Naive thymus-derived CD4-positive, alpha-beta T cell (primary cell): ENCODE data around the gene HES7. TPM values are rescaled to one million over a fixed set of nuclear protein-coding genes. Genes with fewer than 3 reads are reported as not detected.

ENCODE experiments used
- ATAC-seq: fragments of 150-1000 bp; cut with Tn5 transposase; 2 replicates; pipeline ENCODE4 v1.10.0; 2021; ENCODE audit warnings: mild to moderate bottlenecking, moderate library complexity
- CTCF ChIA-PET: fragments of 350-600 bp; sonication (Branson Sonifier 250); formaldehyde crosslinking; loops from one replicate; lab custom pipeline; 2021; ENCODE audit warnings: antibody characterized with exemption; lab: Charles Lee
- POLR2A ChIA-PET: fragments of 350-600 bp; sonication (Branson Sonifier 250); formaldehyde crosslinking; loops from one replicate; lab custom pipeline; 2021; ENCODE audit warnings: antibody characterized with exemption, inconsistent platforms; lab: Charles Lee
- DNase-seq, 9 donors: peaks; one replicate each; pipeline versions ENCODE4 v3.0.0 to v3.0.0-alpha.2; 2020 to 2022; ENCODE audit warnings: mixed read lengths in 1 of 9
- H3K27ac ChIP-seq: one replicate; pipeline ENCODE4 v1.7.0; 2013; ENCODE audit warnings: mild to moderate bottlenecking, low read depth, low read length, moderate library complexity
- H3K27me3 ChIP-seq, 2 donors: one replicate each; pipeline ENCODE4 v1.7.0; 2013; ENCODE audit warnings: low read length in 2 of 2, mild to moderate bottlenecking in 2 of 2, moderate library complexity in 2 of 2; ENCODE audit not compliant: control insufficient read depth in 2 of 2, insufficient read depth in 2 of 2
- H3K36me3 ChIP-seq, 3 experiments: 1 replicate in 2 of 3; 2 replicates in 1 of 3; pipeline ENCODE4 v1.7.0; 2013; ENCODE audit warnings: low read length in 3 of 3, mild to moderate bottlenecking in 3 of 3, moderate library complexity in 1 of 3; ENCODE audit not compliant: insufficient read depth in 3 of 3, control insufficient read depth in 2 of 3
- H3K4me1 ChIP-seq, 2 donors: one replicate each; pipeline ENCODE4 v1.7.0; 2013; ENCODE audit warnings: low read length in 2 of 2, mild to moderate bottlenecking in 2 of 2, moderate library complexity in 1 of 2; ENCODE audit not compliant: control insufficient read depth in 2 of 2, insufficient read depth in 2 of 2
- H3K4me3 ChIP-seq: 2 replicates; pipeline ENCODE4 v1.7.0; 2013; ENCODE audit warnings: mild to moderate bottlenecking, low read length
- H3K9me3 ChIP-seq, 3 experiments: 1 replicate in 2 of 3; 2 replicates in 1 of 3; pipeline ENCODE4 v1.7.0; 2013; ENCODE audit warnings: low read length in 3 of 3; ENCODE audit not compliant: control insufficient read depth in 2 of 3
- H3K27ac Mint-ChIP-seq, 9 donors: one replicate each; pipeline ENCODE4 v1.8.0; 2020 to 2022; ENCODE audit warnings: mixed read lengths in 9 of 9, mild to moderate bottlenecking in 8 of 9, moderate library complexity in 5 of 9, inconsistent platforms in 2 of 9
- H3K27me3 Mint-ChIP-seq, 5 donors: one replicate each; pipeline ENCODE4 v1.8.0; 2021 to 2022; ENCODE audit warnings: mixed read lengths in 5 of 5, mild to moderate bottlenecking in 1 of 5
- H3K36me3 Mint-ChIP-seq, 5 donors: one replicate each; pipeline ENCODE4 v1.8.0; 2020 to 2022; ENCODE audit warnings: mixed read lengths in 5 of 5, mild to moderate bottlenecking in 3 of 5, inconsistent platforms in 1 of 5
- H3K4me1 Mint-ChIP-seq, 7 donors: one replicate each; pipeline ENCODE4 v1.8.0; 2020 to 2022; ENCODE audit warnings: mixed read lengths in 7 of 7, mild to moderate bottlenecking in 3 of 7, inconsistent platforms in 1 of 7
- H3K4me3 Mint-ChIP-seq, 10 donors: one replicate each; pipeline ENCODE4 v1.8.0; 2020 to 2022; ENCODE audit warnings: mild to moderate bottlenecking in 10 of 10, mixed read lengths in 10 of 10, moderate library complexity in 6 of 10, inconsistent platforms in 2 of 10
- H3K9me3 Mint-ChIP-seq, 11 donors: one replicate each; pipeline ENCODE4 v1.8.0; 2020 to 2022; ENCODE audit warnings: mixed read lengths in 11 of 11, mild to moderate bottlenecking in 4 of 11, inconsistent platforms in 1 of 11, moderate library complexity in 1 of 11
- intact Hi-C, 2 donors: fragments of 100-400 bp; cut with micrococcal nuclease; formaldehyde crosslinking; loops; one replicate each; pipeline ENCODE4 v1.15.1; 2023
- polyA plus RNA-seq, 2 donors: library from polyadenylated mRNA; unstranded; fragments of 300-500 nt; fragmentation: Illumina TruSeq; gene quantifications; one replicate each; pipeline ENCODE4 v1.2.3, GENCODE V29; 2021
- total RNA-seq, 6 experiments: library from RNA in 5 of 6; stranded (reverse) in 5 of 6; gene quantifications; 1 replicate in 5 of 6; 2 replicates in 1 of 6; pipeline ENCODE4 v1.2.3 and lab custom pipeline; 2021 to 2026

Gene HES7
- total and polyA plus RNA-seq, 7 experiments from 2014 or later = 0.22 to 0.98 (median 0.41) TPM; not detected in 2

DNA sequence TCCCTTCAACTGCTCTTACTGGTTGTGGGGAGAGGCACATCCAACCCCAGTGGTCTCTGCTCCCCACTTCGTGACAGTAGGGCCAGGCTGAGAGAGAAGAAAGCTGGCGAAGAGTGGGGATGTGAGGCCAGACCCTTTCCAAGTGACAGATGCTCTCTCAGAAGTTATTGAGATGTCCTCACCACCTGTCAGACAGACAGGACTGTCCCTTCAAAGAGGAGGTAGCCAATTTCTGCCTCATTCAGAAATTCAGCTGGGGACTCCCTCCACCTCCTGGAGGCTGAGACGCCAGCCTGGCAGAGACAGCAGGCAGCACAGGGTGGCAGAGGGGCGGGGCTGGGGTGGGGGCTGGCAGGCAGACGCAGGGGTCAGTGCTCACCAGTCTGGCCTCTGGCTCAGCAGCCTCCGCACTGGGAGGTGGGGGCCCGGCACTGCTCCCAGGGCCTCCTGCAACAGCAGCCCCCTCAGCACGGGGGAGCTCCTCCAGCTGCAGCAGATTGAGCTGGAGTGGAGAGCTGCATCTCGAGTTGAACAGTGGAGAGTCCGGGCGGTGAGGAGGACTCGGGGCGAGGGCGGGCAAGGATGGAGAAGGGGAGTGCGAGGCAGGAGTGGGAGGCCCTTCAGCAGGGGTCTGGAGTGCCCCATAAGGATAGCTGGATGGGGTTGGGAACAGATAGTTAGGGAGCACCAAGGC is 19.1 kb upstream of the HES7 start:
- Histone ChIP-seq H3K27ac (no peak overlapping the region), H3K9me3 (no peaks in the 10 kb centered on the region), H3K36me3 (peaks cover 20 to 79% (median 27%) of the 10 kb centered on the region in 3 experiments), H3K4me3 (no peak overlapping the region), H3K4me1 (peaks cover 6 to 13% of the 10 kb centered on the region in 2 donors), H3K27me3 (no peaks in the 10 kb centered on the region)
- intact Hi-C loops = no loop called here
- CTCF ChIA-PET = interaction anchor here (0.8 to 2.3 kb wide), 2 partner anchors 15 to 83 kb away, joined by 4 read pairs; no protein-coding TSS in a partner anchor
- H3K4me1 Mint-ChIP-seq = peaks cover 0 to 16% (median 4%) of the 10 kb centered on the region in 7 donors
- DNase-seq (peak in 2 of 9 donors; percentile 4 to 23), ATAC-seq (no peak)
- peaks cover 0 to 31% (median 0%) of the 10 kb centered on the region in 11 donors for H3K9me3 Mint-ChIP-seq
- peaks cover 0 to 2% (median 0%) of the 10 kb centered on the region in 5 donors for H3K27me3 Mint-ChIP-seq
- H3K36me3 Mint-ChIP-seq = peaks cover 14 to 46% (median 14%) of the 10 kb centered on the region in 5 donors
- peak overlapping the region in 3 of 9 donors; percentile 41 to 76 (median 58) for H3K27ac Mint-ChIP-seq
- POLR2A ChIA-PET = interaction anchor here (0.5 to 6.2 kb wide), 6 partner anchors 11 to 92 kb away, joined by 3 to 65 read pairs (median 4); partner anchors contain the start of gene HES7
- peak overlapping the region in 1 of 10 donors; percentile 12 for H3K4me3 Mint-ChIP-seq

DNA sequence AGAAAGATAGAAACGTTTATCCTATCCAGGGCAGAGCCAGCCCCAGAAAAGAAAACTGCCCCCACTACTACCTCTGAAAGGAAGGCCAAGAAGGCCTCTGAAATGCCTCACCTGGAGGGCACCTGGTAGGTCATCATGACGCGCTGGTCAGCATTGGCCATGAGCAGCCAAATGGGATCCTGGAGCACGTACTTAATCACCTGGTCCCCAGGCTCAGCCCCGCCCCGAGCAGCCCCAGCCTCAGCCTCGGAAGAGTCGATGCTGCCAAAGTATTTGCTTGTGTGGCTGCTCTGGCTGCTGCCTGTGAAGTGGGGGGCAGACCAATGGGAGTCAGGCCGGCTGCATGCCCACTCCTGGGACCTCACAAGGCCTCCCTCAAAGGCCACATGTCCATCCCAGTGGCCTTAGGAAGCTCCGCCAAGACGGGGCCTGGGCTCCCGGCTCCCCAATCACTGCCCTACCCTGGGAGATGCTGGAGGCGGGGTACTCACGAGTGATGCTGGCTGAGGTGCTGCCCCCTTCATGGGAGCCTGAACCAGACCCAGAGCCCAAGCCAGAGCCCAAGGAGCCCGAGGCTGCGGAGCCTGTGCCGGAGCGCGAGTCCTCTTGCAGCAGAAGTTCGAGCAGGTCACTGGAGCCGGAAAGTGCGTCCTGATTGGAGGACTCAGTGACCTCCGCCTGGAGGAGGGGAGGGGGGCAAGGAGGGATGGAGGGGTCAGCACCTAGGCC is 18.4 kb upstream of the HES7 start:
- Histone ChIP-seq H3K36me3 (peaks cover 13 to 72% (median 20%) of the 10 kb centered on the region in 3 experiments), H3K4me1 (peaks cover 8 to 17% of the 10 kb centered on the region in 2 donors), H3K9me3 (no peaks in the 10 kb centered on the region), H3K27ac (no peak overlapping the region), H3K4me3 (no peak overlapping the region), H3K27me3 (no peaks in the 10 kb centered on the region)
- DNase-seq = peak in 4 of 9 donors; percentile 7 to 19 (median 12)
- H3K36me3 Mint-ChIP-seq = peaks cover 12 to 40% (median 14%) of the 10 kb centered on the region in 5 donors
- CTCF ChIA-PET = interaction anchor here (1.3 to 2.3 kb wide), 2 partner anchors 14 to 16 kb away, joined by 3 to 4 read pairs; no protein-coding TSS in a partner anchor
- intact Hi-C loops = no loop called here
- POLR2A ChIA-PET = interaction anchor here (1.0 to 6.2 kb wide), 7 partner anchors 10 to 105 kb away, joined by 3 to 136 read pairs (median 34); partner anchors contain the start of genes CTC1, HES7 and PER1
- H3K9me3 Mint-ChIP-seq = peaks cover 0 to 31% (median 0%) of the 10 kb centered on the region in 11 donors
- H3K27ac Mint-ChIP-seq = peak overlapping the region in 4 of 9 donors; percentile 21 to 58 (median 48)
- H3K27me3 Mint-ChIP-seq = peaks cover 0 to 2% (median 0%) of the 10 kb centered on the region in 5 donors
- no peak overlapping the region for H3K4me3 Mint-ChIP-seq
- H3K4me1 Mint-ChIP-seq = peaks cover 0 to 15% (median 4%) of the 10 kb centered on the region in 7 donors
- ATAC-seq = no peak

DNA sequence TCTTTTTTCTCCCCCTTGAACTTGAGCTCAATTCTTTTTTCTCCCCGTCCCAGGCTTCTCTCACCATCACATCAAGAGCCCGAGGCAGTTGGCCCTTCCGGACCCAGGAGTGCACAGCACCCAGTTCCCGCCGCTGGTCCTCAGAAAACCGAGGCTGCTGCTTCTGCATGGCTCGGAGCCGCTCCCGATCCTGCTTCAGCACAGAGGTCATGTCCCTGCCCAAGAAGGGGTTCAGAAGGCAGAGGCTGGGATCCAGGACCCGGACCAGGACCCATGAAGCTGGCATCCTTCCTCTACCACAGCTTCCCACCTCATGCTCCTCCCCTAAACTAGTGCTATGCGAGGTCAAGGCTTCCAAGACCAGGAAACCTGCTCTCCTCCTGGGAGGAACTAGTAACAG is 17.8 kb upstream of the HES7 start:
- intact Hi-C loops = no loop called here
- Mint-ChIP-seq H3K9me3 (peaks cover 0 to 31% (median 0%) of the 10 kb centered on the region in 11 donors), H3K4me3 (peak overlapping the region in 2 of 10 donors; percentile 13 to 15), H3K27me3 (peaks cover 0 to 4% (median 0%) of the 10 kb centered on the region in 5 donors), H3K36me3 (peaks cover 9 to 36% (median 12%) of the 10 kb centered on the region in 5 donors), H3K4me1 (peaks cover 0 to 13% (median 4%) of the 10 kb centered on the region in 7 donors), H3K27ac (peak overlapping the region in 7 of 9 donors; percentile 21 to 78 (median 56))
- ChIA-PET CTCF (interaction anchor here (0.8 to 2.3 kb wide), 3 partner anchors 14 to 19 kb away, joined by 3 to 4 read pairs (median 4); no protein-coding TSS in a partner anchor), POLR2A (interaction anchor here (1.0 to 6.2 kb wide), 8 partner anchors 11 to 105 kb away, joined by 3 to 136 read pairs (median 20); partner anchors contain the start of genes CTC1, HES7 and PER1)
- ATAC-seq = no peak
- no peak overlapping the region for H3K4me3 ChIP-seq
- H3K36me3 ChIP-seq = peaks cover 7 to 66% (median 15%) of the 10 kb centered on the region in 3 experiments
- H3K27ac ChIP-seq = no peak overlapping the region
- peaks cover 8 to 17% of the 10 kb centered on the region in 2 donors for H3K4me1 ChIP-seq
- DNase-seq = peak in 4 of 9 donors; percentile 8 to 15 (median 12)
- no peaks in the 10 kb centered on the region for H3K9me3 ChIP-seq
- H3K27me3 ChIP-seq = no peaks in the 10 kb centered on the region

GRCh38 chr17:8141045-8141444 is 17.1 kb upstream of the HES7 start:
- POLR2A ChIA-PET = interaction anchor here (1.0 to 6.2 kb wide), 9 partner anchors 8 to 106 kb away, joined by 3 to 136 read pairs (median 7); partner anchors contain the start of genes CTC1, HES7 and PER1
- CTCF ChIA-PET = interaction anchor here (0.8 to 4.0 kb wide), 9 partner anchors 10 to 160 kb away, joined by 3 to 26 read pairs (median 4); partner anchors contain the start of gene ALOXE3
- H3K4me3 Mint-ChIP-seq = peak overlapping the region in 2 of 10 donors; percentile 6 to 42

GRCh38 chr17:8140065-8141029 is 16.4 kb upstream of the HES7 start:
- Histone ChIP-seq H3K27me3 (no peaks in the 10 kb centered on the region), H3K4me1 (peaks cover 8 to 17% of the 10 kb centered on the region in 2 donors), H3K4me3 (no peak overlapping the region), H3K36me3 (peaks cover 0 to 52% (median 7%) of the 10 kb centered on the region in 3 experiments), H3K27ac (peak overlapping the region; percentile 2), H3K9me3 (no peaks in the 10 kb centered on the region)
- H3K27me3 Mint-ChIP-seq = peaks cover 0 to 8% (median 0%) of the 10 kb centered on the region in 5 donors
- DNase-seq (peak in 6 of 9 donors; percentile 4 to 29 (median 10)), ATAC-seq (no peak)
- peak overlapping the region in 2 of 10 donors; percentile 16 to 42 for H3K4me3 Mint-ChIP-seq
- H3K9me3 Mint-ChIP-seq = peaks cover 0 to 22% (median 0%) of the 10 kb centered on the region in 11 donors
- ChIA-PET CTCF (interaction anchor here (0.8 to 4.0 kb wide), 12 partner anchors 10 to 161 kb away, joined by 3 to 26 read pairs (median 11); partner anchors contain the start of gene ALOXE3), POLR2A (interaction anchor here (1.0 to 6.2 kb wide), 16 partner anchors 8 to 155 kb away, joined by 3 to 136 read pairs (median 12); partner anchors contain the start of genes ALOXE3, CTC1, HES7 and PER1)
- H3K27ac Mint-ChIP-seq = peak overlapping the region in 5 of 9 donors; percentile 43 to 74 (median 71)
- intact Hi-C loops = no loop called here
- peaks cover 4 to 24% (median 8%) of the 10 kb centered on the region in 5 donors for H3K36me3 Mint-ChIP-seq
- H3K4me1 Mint-ChIP-seq = peaks cover 0 to 5% (median 0%) of the 10 kb centered on the region in 7 donors

More at GRCh38 chr17:8141045-8141444, 17.1 kb upstream of the HES7 start:
- intact Hi-C loops = no loop called here
- H3K27ac Mint-ChIP-seq = peak overlapping the region in 5 of 9 donors; percentile 48 to 74 (median 71)
- peaks cover 8 to 17% of the 10 kb centered on the region in 2 donors for H3K4me1 ChIP-seq
- H3K27ac ChIP-seq = no peak overlapping the region
- H3K4me3 ChIP-seq = no peak overlapping the region
- no peak for ATAC-seq
- peaks cover 0 to 8% (median 0%) of the 10 kb centered on the region in 5 donors for H3K27me3 Mint-ChIP-seq
- H3K9me3 ChIP-seq = no peaks in the 10 kb centered on the region
- H3K27me3 ChIP-seq = no peaks in the 10 kb centered on the region
- peaks cover 5 to 29% (median 8%) of the 10 kb centered on the region in 5 donors for H3K36me3 Mint-ChIP-seq
- H3K9me3 Mint-ChIP-seq = peaks cover 0 to 25% (median 0%) of the 10 kb centered on the region in 11 donors
- peak in 3 of 9 donors; percentile 10 to 14 (median 10) for DNase-seq
- peaks cover 0 to 7% (median 0%) of the 10 kb centered on the region in 7 donors for H3K4me1 Mint-ChIP-seq
- H3K36me3 ChIP-seq = peaks cover 0 to 59% (median 10%) of the 10 kb centered on the region in 3 experiments
